B cell (primary cell): ENCODE measurements around the gene MRPS15.

Experiments used
- EZH2 ChIP-seq: IDR thresholded peaks from 2 replicates; pipeline ENCODE4 v1.6.1; 2012; ENCODE audit warnings: borderline replicate concordance, low read depth, mild to moderate bottlenecking, moderate library complexity, low read length; ENCODE audit not compliant: insufficient read depth, poor library complexity, severe bottlenecking
- TF ChIP-seq, protein P1 (sequence below): fragments of 200-600 bp; IDR thresholded peaks from one replicate; pipeline ENCODE4 v1.8.0; 2022; ENCODE audit warnings: antibody characterized with exemption, mild to moderate bottlenecking

GRCh38 chr1:36417931-36418330, 46.3 kb downstream of the MRPS15 start:
- TF ChIP-seq, protein P1, sequence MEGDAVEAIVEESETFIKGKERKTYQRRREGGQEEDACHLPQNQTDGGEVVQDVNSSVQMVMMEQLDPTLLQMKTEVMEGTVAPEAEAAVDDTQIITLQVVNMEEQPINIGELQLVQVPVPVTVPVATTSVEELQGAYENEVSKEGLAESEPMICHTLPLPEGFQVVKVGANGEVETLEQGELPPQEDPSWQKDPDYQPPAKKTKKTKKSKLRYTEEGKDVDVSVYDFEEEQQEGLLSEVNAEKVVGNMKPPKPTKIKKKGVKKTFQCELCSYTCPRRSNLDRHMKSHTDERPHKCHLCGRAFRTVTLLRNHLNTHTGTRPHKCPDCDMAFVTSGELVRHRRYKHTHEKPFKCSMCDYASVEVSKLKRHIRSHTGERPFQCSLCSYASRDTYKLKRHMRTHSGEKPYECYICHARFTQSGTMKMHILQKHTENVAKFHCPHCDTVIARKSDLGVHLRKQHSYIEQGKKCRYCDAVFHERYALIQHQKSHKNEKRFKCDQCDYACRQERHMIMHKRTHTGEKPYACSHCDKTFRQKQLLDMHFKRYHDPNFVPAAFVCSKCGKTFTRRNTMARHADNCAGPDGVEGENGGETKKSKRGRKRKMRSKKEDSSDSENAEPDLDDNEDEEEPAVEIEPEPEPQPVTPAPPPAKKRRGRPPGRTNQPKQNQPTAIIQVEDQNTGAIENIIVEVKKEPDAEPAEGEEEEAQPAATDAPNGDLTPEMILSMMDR, result no peak
- TF ChIP-seq EZH2, result no peak
